A673 (cell line): Measurements from ENCODE around the gene RNF26.

Experiments
- CTCF ChIP-seq: fragments of 300-800, 200-600 bp; sonication (generic); conservative IDR thresholded peaks from 2 replicates; pipeline ENCODE4 v1.5.1; 2017; ENCODE audit warnings: low read depth, mild to moderate bottlenecking, antibody characterized with exemption, low read length, moderate library complexity, mixed read lengths
- EZH2 ChIP-seq: fragments of 200-600 bp; sonication (generic); IDR thresholded peaks from 2 replicates; pipeline ENCODE4 v1.6.1; 2017; ENCODE audit warnings: borderline replicate concordance, low read depth, mild to moderate bottlenecking, mixed read lengths, antibody characterized with exemption, low read length; ENCODE audit not compliant: poor library complexity, severe bottlenecking

GRCh38 chr11:119363851-119364590 is 29.7 kb downstream of the RNF26 start:
- TF ChIP-seq CTCF (no peak), EZH2 (no peak)
